Ectodermal cell (in vitro differentiated cells): ENCODE results near the gene RHOT1.
"Not testable (repeated sequence)": the region's sequence is repeated elsewhere in the genome, so short reads cannot be mapped to it uniquely, and the experiment has no call there.

Experiments used
- H3K27ac ChIP-seq: 2 replicates; pipeline ENCODE4 v1.7.0; 2013; ENCODE audit warnings: mild to moderate bottlenecking, low read depth, low read length; ENCODE audit not compliant: insufficient read depth, poor library complexity, severe bottlenecking
- H3K27me3 ChIP-seq: 2 replicates; pipeline ENCODE4 v1.7.0; 2013; ENCODE audit warnings: mild to moderate bottlenecking, low read length; ENCODE audit not compliant: insufficient read depth, control insufficient read depth, poor library complexity, severe bottlenecking
- H3K36me3 ChIP-seq: one replicate; pipeline ENCODE4 v1.7.0; 2013; ENCODE audit warnings: low read length; ENCODE audit not compliant: control insufficient read depth, insufficient read depth
- H3K4me1 ChIP-seq: one replicate; pipeline ENCODE4 v1.7.0; 2013; ENCODE audit warnings: low read length; ENCODE audit not compliant: control insufficient read depth, insufficient read depth
- H3K4me3 ChIP-seq: 2 replicates; pipeline ENCODE4 v1.7.0; 2013; ENCODE audit warnings: low read depth, low read length, control low read depth; ENCODE audit not compliant: insufficient read depth
- H3K9me3 ChIP-seq: 2 replicates; pipeline ENCODE4 v1.7.0; 2013; ENCODE audit warnings: mild to moderate bottlenecking, low read length, moderate library complexity; ENCODE audit not compliant: control insufficient read depth
- WGBS, 2 experiments: methylation state at CpG; one replicate each; pipeline ENCODE4 v1.1.7; 2013; ENCODE audit warnings: missing lambda C conversion rate in 2 of 2; 5-methylcytosine and 5-hydroxymethylcytosine counted together

The RHOT1 gene

GRCh38 chr17:32158870-32159585, 16.7 kb downstream of the RHOT1 start:
- no peaks in the 10 kb centered on the region for H3K27me3 ChIP-seq
- no peak overlapping the region for H3K4me3 ChIP-seq
- peaks cover 8% of the 10 kb centered on the region for H3K36me3 ChIP-seq
- H3K9me3 ChIP-seq: no peaks in the 10 kb centered on the region
- WGBS, 2 experiments: 96% methylated on average over 20 of the region's 20 CpGs
- no peak overlapping the region for H3K27ac ChIP-seq
- H3K4me1 ChIP-seq: no peaks in the 10 kb centered on the region

DNA sequence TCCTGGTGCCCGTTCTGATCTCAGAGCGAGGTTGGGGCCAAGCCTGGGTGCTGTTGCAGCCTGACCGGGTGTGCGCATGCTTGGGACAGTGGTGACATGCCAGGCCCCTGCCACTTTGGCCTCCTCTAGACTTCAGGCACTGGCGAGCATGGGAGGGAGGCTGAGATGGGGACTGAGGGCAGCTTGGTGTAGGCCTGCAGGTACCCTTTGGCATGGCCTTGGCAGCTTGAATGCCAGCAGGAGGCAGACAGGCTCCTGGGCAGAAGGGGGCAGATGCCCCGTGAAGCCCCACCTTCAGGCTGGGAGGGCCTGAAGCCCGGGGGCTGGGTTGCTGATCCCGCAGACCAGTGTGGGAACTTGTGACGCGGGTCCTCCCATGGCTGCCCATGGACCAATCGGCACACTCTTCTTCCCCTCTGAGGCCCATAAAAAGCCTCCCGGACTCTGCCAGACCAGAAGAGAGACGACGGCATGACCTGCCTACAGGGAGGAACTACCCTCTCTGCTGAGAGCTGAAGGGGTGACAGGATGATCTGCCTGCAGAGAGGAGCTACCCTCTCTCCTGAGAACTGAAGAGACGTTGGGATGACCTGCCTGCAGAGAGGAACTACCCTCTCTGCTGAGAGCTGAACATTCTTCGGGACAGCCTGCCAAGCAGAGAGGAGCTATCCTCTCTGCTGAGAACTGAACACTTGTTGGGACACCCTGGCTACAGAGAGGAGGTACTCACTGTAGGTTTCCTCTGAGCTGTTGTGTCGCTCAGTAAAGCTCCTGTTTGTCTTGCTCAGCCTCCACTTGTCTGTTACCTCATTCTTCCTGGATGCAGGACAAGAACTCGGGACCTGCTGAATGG, 17.5 kb downstream of the RHOT1 start:
- WGBS, 2 experiments: 95 to 96% methylated on average over 18 of the region's 18 CpGs
- Histone ChIP-seq H3K4me1 (no peaks in the 10 kb centered on the region), H3K27me3 (no peaks in the 10 kb centered on the region), H3K4me3 (no peak overlapping the region), H3K9me3 (no peaks in the 10 kb centered on the region), H3K36me3 (peaks cover 8% of the 10 kb centered on the region), H3K27ac (no peak overlapping the region)

GRCh38 chr17:32160526-32160925, 18.2 kb downstream of the RHOT1 start:
- no peaks in the 10 kb centered on the region for H3K27me3 ChIP-seq
- no peak overlapping the region for H3K4me3 ChIP-seq
- no peaks in the 10 kb centered on the region for H3K9me3 ChIP-seq
- H3K27ac ChIP-seq: no peak overlapping the region
- peaks cover 8% of the 10 kb centered on the region for H3K36me3 ChIP-seq
- WGBS, 2 experiments: 94 to 95% methylated on average over 9 of the region's 9 CpGs
- H3K4me1 ChIP-seq: no peaks in the 10 kb centered on the region

DNA sequence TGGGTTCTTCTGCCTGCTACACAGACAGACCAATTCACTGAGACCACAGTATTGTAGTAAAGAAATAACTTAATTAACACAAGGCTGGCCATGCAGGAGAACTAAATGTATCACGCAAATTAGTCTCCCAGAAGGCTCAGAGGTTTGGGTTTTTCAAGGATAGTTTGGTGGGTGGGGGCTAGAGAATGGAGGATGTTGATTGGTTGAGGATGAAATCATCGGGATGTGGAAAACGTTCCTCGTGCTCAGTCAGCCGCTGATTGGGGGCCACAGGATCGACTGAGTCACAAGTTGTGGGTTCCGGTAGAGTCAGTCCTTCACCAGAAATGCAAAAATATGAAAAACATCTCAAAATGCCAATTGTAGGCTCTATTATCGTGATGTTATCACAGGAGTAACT, 18.7 kb downstream of the RHOT1 start:
- H3K36me3 ChIP-seq: peaks cover 8% of the 10 kb centered on the region
- no peak overlapping the region for H3K27ac ChIP-seq
- H3K27me3 ChIP-seq: no peaks in the 10 kb centered on the region
- no peaks in the 10 kb centered on the region for H3K4me1 ChIP-seq
- H3K4me3 ChIP-seq: no peak overlapping the region
- 95 to 96% methylated on average over 8 of the region's 8 CpGs for WGBS, 2 experiments
- no peaks in the 10 kb centered on the region for H3K9me3 ChIP-seq

- no peaks in the 10 kb centered on the region for H3K9me3 ChIP-seq
- WGBS, 2 experiments: 90 to 94% methylated on average over 5 to 6 of the region's 6 CpGs
- H3K27ac ChIP-seq: no peak overlapping the region
- H3K4me1 ChIP-seq: no peaks in the 10 kb centered on the region
- H3K4me3 ChIP-seq: no peak overlapping the region
- H3K36me3 ChIP-seq: peaks cover 8% of the 10 kb centered on the region
- H3K27me3 ChIP-seq: no peaks in the 10 kb centered on the region
Measured at GRCh38 chr17:32161506-32162365, 19.4 kb downstream of the RHOT1 start.

DNA sequence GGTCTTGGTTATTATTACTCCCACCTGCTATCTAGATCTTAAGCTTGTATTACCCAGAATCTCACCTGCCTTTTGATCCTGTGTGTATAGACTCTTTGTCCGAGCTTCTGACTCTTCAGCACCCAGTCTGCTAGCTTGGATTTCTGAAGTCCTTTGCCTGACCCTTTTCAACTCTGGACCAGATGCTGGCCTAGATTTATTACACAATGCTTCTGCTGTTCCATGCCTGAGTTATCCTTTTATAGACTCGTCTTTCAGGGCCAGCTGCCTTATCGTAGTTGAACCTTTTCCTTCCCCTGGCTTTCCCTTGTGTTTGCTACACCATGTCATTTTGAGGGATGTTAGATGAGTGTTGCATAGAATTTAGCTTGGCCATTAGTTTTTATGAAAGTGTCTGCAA, 32.6 kb downstream of the RHOT1 start:
- 94 to 97% methylated on average over 3 of the region's 3 CpGs for WGBS, 2 experiments
- Histone ChIP-seq H3K9me3 (no peaks in the 10 kb centered on the region), H3K4me1 (no peaks in the 10 kb centered on the region), H3K4me3 (no peak overlapping the region), H3K27ac (no peak overlapping the region), H3K36me3 (peaks cover 24% of the 10 kb centered on the region), H3K27me3 (no peaks in the 10 kb centered on the region)

DNA sequence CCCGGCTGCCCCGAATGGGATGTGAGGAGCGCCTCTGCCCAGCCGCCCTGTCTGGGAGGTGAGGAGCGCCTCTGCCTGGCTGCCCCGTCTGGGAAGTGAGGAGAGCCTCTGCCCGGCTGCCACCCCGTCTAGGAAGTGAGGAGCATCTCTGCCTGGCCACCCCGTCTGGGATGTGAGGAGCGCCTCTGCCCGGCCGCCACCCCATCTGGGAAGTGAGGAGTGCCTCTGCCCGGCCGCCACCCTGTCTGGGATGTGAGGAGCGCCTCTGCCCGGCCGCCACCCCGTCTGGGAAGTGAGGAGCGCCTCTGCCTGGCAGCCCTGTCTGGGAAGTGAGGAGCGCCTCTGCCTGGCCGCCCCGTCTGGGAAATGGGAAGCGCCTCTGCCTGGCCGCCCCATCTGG, 36.4 kb downstream of the RHOT1 start:
- H3K36me3 ChIP-seq: peaks cover 24% of the 10 kb centered on the region
- H3K4me3 ChIP-seq, H3K9me3 ChIP-seq, H3K27me3 ChIP-seq, H3K27ac ChIP-seq, H3K4me1 ChIP-seq: not testable (repeated sequence)
- 96 to 97% methylated on average over 24 of the region's 24 CpGs for WGBS, 2 experiments

DNA sequence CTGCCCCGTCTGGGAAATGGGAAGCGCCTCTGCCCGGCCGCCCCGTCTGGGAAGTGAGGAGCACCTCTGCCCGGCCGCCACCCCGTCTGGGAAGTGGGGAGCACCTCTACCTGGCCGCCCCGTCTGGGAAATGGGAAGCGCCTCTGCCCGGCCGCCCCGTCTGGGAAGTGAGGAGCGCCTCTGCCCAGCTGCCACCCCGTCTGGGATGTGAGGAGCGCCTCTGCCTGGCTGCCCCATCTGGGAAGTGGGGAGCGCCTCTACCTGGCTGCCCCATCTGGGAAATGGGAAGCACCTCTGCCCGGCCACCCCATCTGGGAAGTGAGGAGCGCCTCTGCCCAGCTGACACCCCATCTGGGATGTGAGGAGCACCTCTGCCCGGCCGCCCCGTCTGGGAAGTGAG, 36.8 kb downstream of the RHOT1 start:
- H3K27me3 ChIP-seq, H3K4me1 ChIP-seq, H3K27ac ChIP-seq, H3K9me3 ChIP-seq, H3K4me3 ChIP-seq: not testable (repeated sequence)
- H3K36me3 ChIP-seq: peaks cover 24% of the 10 kb centered on the region
- WGBS, 2 experiments: 96 to 97% methylated on average over 21 to 23 of the region's 23 CpGs

- WGBS, 2 experiments: 97 to 98% methylated on average over 25 of the region's 25 CpGs
- not testable (repeated sequence) for H3K9me3 ChIP-seq
- H3K36me3 ChIP-seq: peaks cover 24% of the 10 kb centered on the region
Measured at GRCh38 chr17:32179526-32179925, 37.2 kb downstream of the RHOT1 start.

DNA sequence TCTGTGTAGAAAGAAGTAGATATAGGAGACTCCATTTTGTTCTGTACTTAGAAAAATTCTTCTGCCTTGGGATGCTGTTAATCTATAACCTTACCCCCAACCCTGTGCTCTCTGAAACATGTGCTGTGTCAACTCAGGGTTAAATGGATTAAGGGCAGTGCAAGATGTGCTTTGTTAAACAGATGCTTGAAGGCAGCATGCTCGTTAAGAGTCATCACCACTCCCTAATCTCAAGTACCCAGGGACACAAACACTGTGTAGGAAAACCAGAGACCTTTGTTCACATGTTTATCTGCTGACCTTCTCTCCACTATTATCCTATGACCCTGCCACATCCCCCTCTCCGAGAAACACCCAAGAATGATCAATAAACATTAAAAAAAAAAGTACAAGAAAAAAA, 38.0 kb downstream of the RHOT1 start:
- not testable (repeated sequence) for H3K4me3 ChIP-seq, H3K9me3 ChIP-seq, H3K4me1 ChIP-seq, H3K27me3 ChIP-seq, H3K27ac ChIP-seq
- 75 to 88% methylated on average over 1 of the region's 2 CpGs for WGBS, 2 experiments
- H3K36me3 ChIP-seq: peaks cover 24% of the 10 kb centered on the region

More at GRCh38 chr17:32179526-32179925, 37.2 kb downstream of the RHOT1 start:
- H3K27ac ChIP-seq, H3K4me1 ChIP-seq, H3K27me3 ChIP-seq, H3K4me3 ChIP-seq: not testable (repeated sequence)
